Astrocyte (in vitro differentiated cells and primary cell): ENCODE measurements around the gene CNST. TPM values are rescaled to one million over a fixed set of nuclear protein-coding genes. Genes with fewer than 3 reads are reported as not detected.
"Not testable (repeated sequence)": the region's sequence is repeated elsewhere in the genome, so short reads cannot be mapped to it uniquely, and the experiment has no call there.

Source experiments
- DNase-seq: peaks from one replicate; pipeline ENCODE4 v3.0.0-alpha.2; 2010; ENCODE audit warnings: low read depth
- FAIRE-seq: peaks from 2 replicates; lab custom pipeline; 2011; peaks lifted over from hg19 to GRCh38; lab: Jason Lieb, UNC
- H2AFZ ChIP-seq: 2 replicates; pipeline ENCODE4 v1.6.0; 2012; ENCODE audit warnings: low read depth, low read length, inconsistent platforms
- H3K27ac ChIP-seq: 2 replicates; pipeline ENCODE4 v1.5.1; 2011; ENCODE audit warnings: low read depth, low read length, inconsistent platforms
- H3K27me3 ChIP-seq: 2 replicates; pipeline ENCODE4 v1.6.0; 2011; ENCODE audit warnings: low read length, inconsistent platforms; ENCODE audit not compliant: insufficient read depth
- H3K36me3 ChIP-seq: 2 replicates; pipeline ENCODE4 v1.5.1; 2011; ENCODE audit warnings: low read length, inconsistent platforms; ENCODE audit not compliant: insufficient read depth
- H3K4me1 ChIP-seq: 2 replicates; pipeline ENCODE4 v1.5.1; 2011; ENCODE audit warnings: low read length, inconsistent platforms; ENCODE audit not compliant: insufficient read depth
- H3K4me2 ChIP-seq: 2 replicates; pipeline ENCODE4 v1.6.0; 2012; ENCODE audit warnings: low read length, inconsistent platforms
- H3K4me3 ChIP-seq: 2 replicates; pipeline ENCODE4 v1.5.1; 2011; ENCODE audit warnings: low read depth, mild to moderate bottlenecking, low read length, inconsistent platforms; ENCODE audit not compliant: insufficient read depth
- H3K79me2 ChIP-seq: 2 replicates; pipeline ENCODE4 v1.6.0; 2012; ENCODE audit warnings: mild to moderate bottlenecking, low read length, inconsistent platforms; ENCODE audit not compliant: insufficient read depth
- H3K9ac ChIP-seq: 2 replicates; pipeline ENCODE4 v1.6.0; 2012; ENCODE audit warnings: mild to moderate bottlenecking, low read length, inconsistent platforms
- H3K9me3 ChIP-seq: 2 replicates; pipeline ENCODE4 v1.5.1; 2012; ENCODE audit warnings: low read depth, mild to moderate bottlenecking, low read length, inconsistent platforms; ENCODE audit not compliant: insufficient read depth
- H4K20me1 ChIP-seq: 2 replicates; pipeline ENCODE4 v1.6.0; 2012; ENCODE audit warnings: low read length, inconsistent platforms; ENCODE audit not compliant: insufficient read depth
- H3K27ac Mint-ChIP-seq: one replicate; pipeline ENCODE4 v1.8.0; 2021; ENCODE audit warnings: mild to moderate bottlenecking, mixed read lengths; ENCODE audit not compliant: unreplicated experiment
- H3K27me3 Mint-ChIP-seq: one replicate; pipeline ENCODE4 v1.8.0; 2021; ENCODE audit warnings: low read depth, mixed read lengths; ENCODE audit not compliant: unreplicated experiment
- H3K36me3 Mint-ChIP-seq: one replicate; pipeline ENCODE4 v1.8.0; 2021; ENCODE audit warnings: low read depth, mixed read lengths; ENCODE audit not compliant: unreplicated experiment
- H3K4me1 Mint-ChIP-seq: one replicate; pipeline ENCODE4 v1.8.0; 2021; ENCODE audit warnings: low read depth, mixed read lengths; ENCODE audit not compliant: unreplicated experiment
- H3K4me3 Mint-ChIP-seq: one replicate; pipeline ENCODE4 v1.8.0; 2021; ENCODE audit warnings: mild to moderate bottlenecking, moderate library complexity, mixed read lengths; ENCODE audit not compliant: unreplicated experiment
- H3K9me3 Mint-ChIP-seq: one replicate; pipeline ENCODE4 v1.8.0; 2021; ENCODE audit warnings: mild to moderate bottlenecking, mixed read lengths; ENCODE audit not compliant: unreplicated experiment
- CTCF ChIP-seq: IDR thresholded peaks from 2 replicates; pipeline ENCODE4 v1.5.1; 2011; ENCODE audit warnings: low read depth, mild to moderate bottlenecking, inconsistent platforms, low read length, moderate library complexity; ENCODE audit not compliant: insufficient read depth
- EZH2 ChIP-seq: IDR thresholded peaks from 2 replicates; pipeline ENCODE4 v1.6.1; 2012; ENCODE audit warnings: mild to moderate bottlenecking, low read length, inconsistent platforms; ENCODE audit not compliant: insufficient read depth
- total RNA-seq: library from RNA; stranded (reverse); gene quantifications from 2 replicates; pipeline ENCODE4 v1.2.1, GENCODE V29; 2021

The CNST gene
- total RNA-seq, 1 donor from 2014 or later: 19.8 TPM

- Histone ChIP-seq H3K4me2 (peak overlapping the region; percentile 34), H2AFZ (no peak overlapping the region), H3K9me3 (no peaks in the 10 kb centered on the region), H3K9ac (peak overlapping the region; percentile 1), H3K27me3 (no peaks in the 10 kb centered on the region), H3K79me2 (peaks cover 89% of the 10 kb centered on the region), H3K4me1 (peaks cover 5% of the 10 kb centered on the region), H3K36me3 (no peaks in the 10 kb centered on the region), H3K27ac (no peak overlapping the region), H3K4me3 (no peak overlapping the region), H4K20me1 (peaks cover 5% of the 10 kb centered on the region)
- DNase-seq (peak; percentile 17), FAIRE-seq (no peak)
- no peak overlapping the region for H3K4me3 Mint-ChIP-seq
- no peak overlapping the region for H3K27ac Mint-ChIP-seq
- H3K36me3 Mint-ChIP-seq: no peaks in the 10 kb centered on the region
- H3K9me3 Mint-ChIP-seq: peaks cover 6% of the 10 kb centered on the region
- no peak for TF ChIP-seq CTCF
- no peak for TF ChIP-seq EZH2
- no peaks in the 10 kb centered on the region for H3K27me3 Mint-ChIP-seq
- peaks cover 15% of the 10 kb centered on the region for H3K4me1 Mint-ChIP-seq
These were observed 3.3 kb downstream of the CNST start for GRCh38 chr1:246569248-246570238.

GRCh38 chr1:246571309-246571708 lies 5.1 kb downstream of the CNST start:
- not testable (repeated sequence) for FAIRE-seq, H3K4me1 ChIP-seq, H4K20me1 ChIP-seq, H3K27me3 ChIP-seq, H2AFZ ChIP-seq, H3K9me3 ChIP-seq, H3K27me3 Mint-ChIP-seq, H3K36me3 Mint-ChIP-seq, H3K27ac Mint-ChIP-seq, H3K36me3 ChIP-seq, H3K4me2 ChIP-seq, H3K9ac ChIP-seq, H3K4me3 Mint-ChIP-seq, H3K9me3 Mint-ChIP-seq, H3K4me3 ChIP-seq, DNase-seq, H3K27ac ChIP-seq
- peaks cover 87% of the 10 kb centered on the region for H3K79me2 ChIP-seq
- peaks cover 11% of the 10 kb centered on the region for H3K4me1 Mint-ChIP-seq

- Mint-ChIP-seq H3K27me3 (no peaks in the 10 kb centered on the region), H3K36me3 (no peaks in the 10 kb centered on the region), H3K9me3 (no peaks in the 10 kb centered on the region), H3K4me1 (peaks cover 12% of the 10 kb centered on the region), H3K27ac (no peak overlapping the region), H3K4me3 (no peak overlapping the region)
- H3K36me3 ChIP-seq: no peaks in the 10 kb centered on the region
- H3K4me2 ChIP-seq: no peak overlapping the region
- H3K4me1 ChIP-seq: no peaks in the 10 kb centered on the region
- DNase-seq (no peak), FAIRE-seq (no peak)
- no peak overlapping the region for H3K27ac ChIP-seq
- no peaks in the 10 kb centered on the region for H4K20me1 ChIP-seq
- no peaks in the 10 kb centered on the region for H3K9me3 ChIP-seq
- no peaks in the 10 kb centered on the region for H3K27me3 ChIP-seq
- H3K9ac ChIP-seq: no peak overlapping the region
- peaks cover 86% of the 10 kb centered on the region for H3K79me2 ChIP-seq
- TF ChIP-seq CTCF (no peak), EZH2 (no peak)
- H3K4me3 ChIP-seq: no peak overlapping the region
- no peak overlapping the region for H2AFZ ChIP-seq
These were observed 5.7 kb downstream of the CNST start for GRCh38 chr1:246571953-246572352.
